Gastroesophageal sphincter (tissue), 3 donors: ENCODE results near the gene PCYT1B.

Experiments
- CTCF ChIP-seq, 4 experiments: fragments of 200-600 bp in 2 of 4; fragments of 450-650 bp in 2 of 4; sonication (generic) in 1 of 4; IDR thresholded peaks; one replicate each; pipeline ENCODE4 v1.5.1; 2017 to 2019; ENCODE audit warnings: antibody characterized with exemption in 4 of 4, mild to moderate bottlenecking in 2 of 4, moderate library complexity in 2 of 4
- POLR2A ChIP-seq, 2 donors: fragments of 450-650 bp; IDR thresholded peaks; one replicate each; pipeline ENCODE4 v1.6.1; 2017; ENCODE audit warnings: antibody characterized with exemption in 2 of 2, mild to moderate bottlenecking in 2 of 2, moderate library complexity in 1 of 2

- TF ChIP-seq POLR2A (IDR thresholded peaks at IDR 0.05) = no peak
- no peak for TF ChIP-seq CTCF (IDR thresholded peaks at IDR 0.05)
Measured at GRCh38 chrX:24672701-24673190, 25.6 kb upstream of the PCYT1B start.
